Panc1 (cell line): ENCODE data around the gene DAND5. TPM values are rescaled to one million over a fixed set of nuclear protein-coding genes. Genes with fewer than 3 reads are reported as not detected.

ENCODE experiments used
- ATAC-seq: fragments of 200-7000 bp; cut with Tn5 transposase; 2 replicates; pipeline ENCODE4 v1.9.1; 2020; ENCODE audit warnings: mild to moderate bottlenecking, moderate library complexity
- BruUV-seq: library from RNA; stranded (reverse); fragments of 400-500 nt; replicated peaks from 2 replicates; lab custom pipeline; 2021; lab: Mats Ljungman, UMichigan
- CTCF ChIA-PET: fragments of 300-600 bp; sonication (Branson Sonifier 250); formaldehyde crosslinking; loops from one replicate; lab custom pipeline; 2022; ENCODE audit warnings: antibody characterized with exemption; lab: Charles Lee
- POLR2A ChIA-PET: fragments of 300-600 bp; sonication (Branson Sonifier 250); formaldehyde crosslinking; loops from one replicate; lab custom pipeline; 2022; ENCODE audit warnings: antibody characterized with exemption; lab: Charles Lee
- DNase-seq: peaks from one replicate; pipeline ENCODE4 v3.0.0-alpha.2; 2010; ENCODE audit warnings: low read depth, low spot score
- H3K27ac ChIP-seq: 2 replicates; pipeline ENCODE4 v1.5.1; 2011; ENCODE audit warnings: mild to moderate bottlenecking, low read length, inconsistent platforms
- H3K27me3 ChIP-seq: fragments of 200-500 bp; sonication (Bioruptor generic); 2 replicates; pipeline ENCODE4 v1.6.0; 2014; ENCODE audit warnings: low read length, inconsistent platforms; ENCODE audit not compliant: control insufficient read depth, insufficient read depth
- H3K36me3 ChIP-seq: fragments of 200-500 bp; sonication (Bioruptor generic); 2 replicates; pipeline ENCODE4 v1.5.1; 2014; ENCODE audit warnings: inconsistent platforms, mild to moderate bottlenecking, low read length, moderate library complexity; ENCODE audit not compliant: control insufficient read depth, insufficient read depth
- H3K4me1 ChIP-seq: 2 replicates; pipeline ENCODE4 v1.5.1; 2011; ENCODE audit warnings: inconsistent platforms, mild to moderate bottlenecking, low read length, moderate library complexity; ENCODE audit not compliant: control insufficient read depth, insufficient read depth
- H3K4me3 ChIP-seq, 2 experiments: 2 replicates each; pipeline ENCODE4 v1.5.1; 2011 to 2012; ENCODE audit warnings: low read depth in 2 of 2, low read length in 2 of 2, mild to moderate bottlenecking in 2 of 2, inconsistent platforms in 1 of 2, moderate library complexity in 1 of 2
- H3K9me3 ChIP-seq: fragments of 200-500 bp; sonication (Bioruptor generic); 2 replicates; pipeline ENCODE4 v1.5.1; 2014; ENCODE audit warnings: low read depth, mild to moderate bottlenecking, inconsistent platforms, low read length, moderate library complexity; ENCODE audit not compliant: control insufficient read depth, insufficient read depth
- POLR2AphosphoS5 ChIP-seq: IDR thresholded peaks from 2 replicates; pipeline ENCODE4 v1.6.1; 2012; ENCODE audit warnings: mild to moderate bottlenecking, low read depth, low read length, moderate library complexity
- SIN3A ChIP-seq: IDR thresholded peaks from 2 replicates; pipeline ENCODE4 v1.6.1; 2012; ENCODE audit warnings: low read depth, mild to moderate bottlenecking, low read length, moderate library complexity, borderline replicate concordance; ENCODE audit not compliant: insufficient read depth
- TCF7L2 ChIP-seq: IDR thresholded peaks from 2 replicates; pipeline ENCODE4 v1.6.1; 2011; ENCODE audit warnings: mild to moderate bottlenecking, low read depth, low read length, inconsistent platforms
- in situ Hi-C: cut with HindIII; loops from 2 replicates; pipeline ENCODE4 v1.10.0; 2016; ENCODE audit warnings: low sequenced_read_pairs, low pct_unique_long_range_greater_than_20kb
- intact Hi-C: fragments of 100-400 bp; cut with micrococcal nuclease; formaldehyde crosslinking; loops from one replicate; pipeline ENCODE4 v1.10.0; 2022; ENCODE audit not compliant: unreplicated experiment
- total RNA-seq: library from RNA; stranded (reverse); gene quantifications from one replicate; pipeline ENCODE4 v1.2.1, GENCODE V29; 2021; ENCODE audit not compliant: unreplicated experiment
- TF ChIP-seq, protein P1 (sequence below): fragments of 450-650 bp; IDR thresholded peaks from 2 replicates; pipeline ENCODE4 v1.5.1; 2017; ENCODE audit warnings: mild to moderate bottlenecking
- TF ChIP-seq, protein P2 (sequence below), 2 experiments: IDR thresholded peaks; 2 replicates each; pipeline ENCODE4 v1.6.1; 2011 to 2012; ENCODE audit warnings: low read depth in 2 of 2, control low read depth in 1 of 2, low read length in 1 of 2, mild to moderate bottlenecking in 1 of 2, moderate library complexity in 1 of 2; ENCODE audit not compliant: insufficient read depth in 1 of 2

The DAND5 gene
- total RNA-seq, 1 experiment from 2014 or later = 0.54 TPM

GRCh38 chr19:12943437-12944044 lies 25.8 kb upstream of the DAND5 start:
- ATAC-seq = no peak
- no peaks in the 10 kb centered on the region for H3K27me3 ChIP-seq
- H3K4me3 ChIP-seq = no peak overlapping the region
- TSS peak; percentile 37 for BruUV-seq
- H3K9me3 ChIP-seq = no peaks in the 10 kb centered on the region
- ChIA-PET POLR2A (no interaction called here), CTCF (interaction anchor here (0.6 kb wide), 1 partner anchor 486 kb away, joined by 9 read pairs; no protein-coding TSS in a partner anchor)
- H3K36me3 ChIP-seq = peaks cover 27% of the 10 kb centered on the region
- H3K27ac ChIP-seq = no peak overlapping the region
- TF ChIP-seq SIN3A (no peak), TCF7L2 (no peak), POLR2AphosphoS5 (no peak)
- TF ChIP-seq, protein P1, sequence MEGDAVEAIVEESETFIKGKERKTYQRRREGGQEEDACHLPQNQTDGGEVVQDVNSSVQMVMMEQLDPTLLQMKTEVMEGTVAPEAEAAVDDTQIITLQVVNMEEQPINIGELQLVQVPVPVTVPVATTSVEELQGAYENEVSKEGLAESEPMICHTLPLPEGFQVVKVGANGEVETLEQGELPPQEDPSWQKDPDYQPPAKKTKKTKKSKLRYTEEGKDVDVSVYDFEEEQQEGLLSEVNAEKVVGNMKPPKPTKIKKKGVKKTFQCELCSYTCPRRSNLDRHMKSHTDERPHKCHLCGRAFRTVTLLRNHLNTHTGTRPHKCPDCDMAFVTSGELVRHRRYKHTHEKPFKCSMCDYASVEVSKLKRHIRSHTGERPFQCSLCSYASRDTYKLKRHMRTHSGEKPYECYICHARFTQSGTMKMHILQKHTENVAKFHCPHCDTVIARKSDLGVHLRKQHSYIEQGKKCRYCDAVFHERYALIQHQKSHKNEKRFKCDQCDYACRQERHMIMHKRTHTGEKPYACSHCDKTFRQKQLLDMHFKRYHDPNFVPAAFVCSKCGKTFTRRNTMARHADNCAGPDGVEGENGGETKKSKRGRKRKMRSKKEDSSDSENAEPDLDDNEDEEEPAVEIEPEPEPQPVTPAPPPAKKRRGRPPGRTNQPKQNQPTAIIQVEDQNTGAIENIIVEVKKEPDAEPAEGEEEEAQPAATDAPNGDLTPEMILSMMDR = no peak
- TF ChIP-seq, protein P2, sequence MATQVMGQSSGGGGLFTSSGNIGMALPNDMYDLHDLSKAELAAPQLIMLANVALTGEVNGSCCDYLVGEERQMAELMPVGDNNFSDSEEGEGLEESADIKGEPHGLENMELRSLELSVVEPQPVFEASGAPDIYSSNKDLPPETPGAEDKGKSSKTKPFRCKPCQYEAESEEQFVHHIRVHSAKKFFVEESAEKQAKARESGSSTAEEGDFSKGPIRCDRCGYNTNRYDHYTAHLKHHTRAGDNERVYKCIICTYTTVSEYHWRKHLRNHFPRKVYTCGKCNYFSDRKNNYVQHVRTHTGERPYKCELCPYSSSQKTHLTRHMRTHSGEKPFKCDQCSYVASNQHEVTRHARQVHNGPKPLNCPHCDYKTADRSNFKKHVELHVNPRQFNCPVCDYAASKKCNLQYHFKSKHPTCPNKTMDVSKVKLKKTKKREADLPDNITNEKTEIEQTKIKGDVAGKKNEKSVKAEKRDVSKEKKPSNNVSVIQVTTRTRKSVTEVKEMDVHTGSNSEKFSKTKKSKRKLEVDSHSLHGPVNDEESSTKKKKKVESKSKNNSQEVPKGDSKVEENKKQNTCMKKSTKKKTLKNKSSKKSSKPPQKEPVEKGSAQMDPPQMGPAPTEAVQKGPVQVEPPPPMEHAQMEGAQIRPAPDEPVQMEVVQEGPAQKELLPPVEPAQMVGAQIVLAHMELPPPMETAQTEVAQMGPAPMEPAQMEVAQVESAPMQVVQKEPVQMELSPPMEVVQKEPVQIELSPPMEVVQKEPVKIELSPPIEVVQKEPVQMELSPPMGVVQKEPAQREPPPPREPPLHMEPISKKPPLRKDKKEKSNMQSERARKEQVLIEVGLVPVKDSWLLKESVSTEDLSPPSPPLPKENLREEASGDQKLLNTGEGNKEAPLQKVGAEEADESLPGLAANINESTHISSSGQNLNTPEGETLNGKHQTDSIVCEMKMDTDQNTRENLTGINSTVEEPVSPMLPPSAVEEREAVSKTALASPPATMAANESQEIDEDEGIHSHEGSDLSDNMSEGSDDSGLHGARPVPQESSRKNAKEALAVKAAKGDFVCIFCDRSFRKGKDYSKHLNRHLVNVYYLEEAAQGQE (IDR thresholded peaks at IDR 0.05; ENCODE audit: insufficient read depth in 1 of 2, low read depth in 2 of 2, low read length in 1 of 2) = no peak
- H3K4me1 ChIP-seq = peaks cover 25% of the 10 kb centered on the region
- intact Hi-C loops = no loop called here
- DNase-seq = no peak
- in situ Hi-C loops = no loop called here

DNA sequence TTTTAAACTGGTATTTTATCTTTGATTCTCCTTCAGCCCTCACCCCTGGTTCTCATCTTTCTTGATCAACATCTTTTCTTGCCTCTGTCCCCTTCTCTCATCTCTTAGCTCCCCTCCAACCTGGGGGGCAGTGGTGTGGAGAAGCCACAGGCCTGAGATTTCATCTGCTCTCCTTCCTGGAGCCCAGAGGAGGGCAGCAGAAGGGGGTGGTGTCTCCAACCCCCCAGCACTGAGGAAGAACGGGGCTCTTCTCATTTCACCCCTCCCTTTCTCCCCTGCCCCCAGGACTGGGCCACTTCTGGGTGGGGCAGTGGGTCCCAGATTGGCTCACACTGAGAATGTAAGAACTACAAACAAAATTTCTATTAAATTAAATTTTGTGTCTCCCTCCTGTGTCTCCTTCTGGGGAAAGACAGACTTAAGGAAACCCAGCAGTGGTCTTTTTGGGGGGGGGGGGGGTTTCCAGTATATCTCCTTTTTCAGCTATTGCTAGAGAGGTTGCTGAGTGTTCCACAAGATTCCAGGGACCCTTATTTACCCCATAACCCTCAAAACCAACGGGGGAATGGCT lies 25.2 kb upstream of the DAND5 start:
- no peaks in the 10 kb centered on the region for H3K9me3 ChIP-seq
- DNase-seq (no peak), ATAC-seq (no peak)
- TF ChIP-seq POLR2AphosphoS5 (no peak), SIN3A (no peak), TCF7L2 (no peak)
- TF ChIP-seq, protein P1 = no peak
- TF ChIP-seq, protein P2 (IDR thresholded peaks at IDR 0.05; ENCODE audit: insufficient read depth in 1 of 2, low read depth in 2 of 2, low read length in 1 of 2) = no peak
- ChIA-PET CTCF (no interaction called here), POLR2A (no interaction called here)
- peaks cover 25% of the 10 kb centered on the region for H3K4me1 ChIP-seq
- H3K27me3 ChIP-seq = no peaks in the 10 kb centered on the region
- intact Hi-C loops = no loop called here
- H3K27ac ChIP-seq = peak overlapping the region; percentile 57; the same call in 1 of the 2 replicates
- in situ Hi-C loops = no loop called here
- H3K4me3 ChIP-seq = no peak overlapping the region
- peaks cover 23% of the 10 kb centered on the region for H3K36me3 ChIP-seq
- BruUV-seq = no TSS peak
